ENCODE measurements around the gene CACNA1E. TPM values are rescaled to one million over a fixed set of nuclear protein-coding genes. Genes with fewer than 3 reads are reported as not detected.

The CACNA1E gene
- total and polyA plus RNA-seq, 2 of the 13 experiments (the other 11 are each of a cell fraction or from before 2014, with no cell fraction given) = not detected

DNA sequence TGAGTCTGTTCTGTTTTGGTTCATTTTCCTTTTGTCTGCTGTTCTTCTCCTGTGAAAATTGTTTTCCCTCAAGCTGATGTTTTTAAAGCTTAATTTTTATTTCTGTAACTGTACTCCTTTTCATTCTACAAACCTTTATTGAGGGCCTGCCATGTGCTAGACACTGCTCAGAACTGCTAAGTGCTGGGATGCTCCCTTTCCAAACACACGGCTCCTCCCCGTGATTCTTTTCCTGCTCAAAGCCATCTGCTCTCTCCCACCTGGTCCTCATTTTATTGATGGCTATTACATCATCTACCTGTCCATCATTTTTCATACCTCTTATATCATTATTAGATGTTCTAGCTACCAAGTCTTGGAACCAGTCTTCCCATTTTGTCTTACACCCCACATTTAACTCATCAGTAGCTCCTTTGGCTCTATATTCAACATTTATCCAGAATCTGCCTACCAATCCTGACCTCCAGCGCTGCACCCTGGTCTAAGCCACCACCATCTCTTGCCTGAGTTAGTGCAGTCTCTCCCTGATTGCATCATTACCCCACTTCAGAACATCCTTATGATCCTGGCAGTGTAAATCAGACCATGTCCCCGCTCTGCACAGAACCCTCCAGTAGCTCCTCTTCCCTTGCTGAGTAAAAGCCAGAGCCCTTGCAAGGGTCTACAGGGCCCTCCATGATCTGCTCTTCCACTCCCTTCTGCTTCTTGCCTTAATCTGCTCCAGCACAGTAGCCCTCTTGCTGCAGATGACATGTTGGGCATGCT is 118.1 kb downstream of the CACNA1E start (continued):
- TF ChIP-seq ATF7 (IDR thresholded peaks at IDR 0.05) (0 out of 2 replicates have a peak, but pooled peaks have one; percentile 20), ATF7 (CRISPR knock-in tag; IDR thresholded peaks at IDR 0.05) (no peak)

DNA sequence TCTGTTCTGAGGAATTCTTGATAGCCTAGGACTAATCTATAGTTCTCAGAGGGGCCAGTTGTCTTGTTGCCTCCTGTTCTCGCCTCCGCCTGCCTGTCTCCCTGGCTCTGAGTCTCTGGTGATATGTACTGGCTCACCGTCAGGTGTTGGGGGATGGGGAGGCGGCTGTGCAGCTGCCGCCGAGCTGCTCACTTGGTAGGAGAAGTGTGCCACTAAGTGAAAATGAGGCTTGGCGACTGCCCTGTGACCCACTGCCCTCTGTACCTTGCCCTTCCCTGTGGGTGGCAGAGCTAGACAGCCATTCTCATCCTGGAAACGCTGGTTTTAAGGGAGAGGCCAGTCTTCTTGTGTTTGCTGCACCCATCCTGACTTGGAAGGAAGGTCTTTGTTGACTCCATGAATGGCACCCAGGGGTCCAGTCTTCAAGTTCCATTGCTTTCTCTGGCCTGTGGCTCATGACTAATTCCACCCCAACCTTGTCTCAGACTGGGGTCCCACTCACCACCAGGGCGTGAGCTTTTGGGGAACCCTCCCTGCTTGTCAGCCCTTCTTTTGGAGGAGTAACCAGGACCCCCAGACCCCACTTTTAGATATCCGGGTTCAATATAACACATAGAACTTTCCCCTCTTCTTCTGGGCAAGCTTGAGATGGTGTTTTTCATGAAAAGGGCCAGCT is 120.6 kb downstream of the CACNA1E start:
- H3K27me3 ChIP-seq (ENCODE audit: control insufficient read depth in 1 of 2, insufficient read depth in 2 of 2, low read length in 2 of 2) = peaks cover 0 to 1% of the 10 kb centered on the region in 2 experiments; a peak in 2 of 5 replicates
- ATAC-seq = no peak
- H3K4me1 ChIP-seq (ENCODE audit: insufficient read depth, low read length) = no peaks in the 10 kb centered on the region
- no TSS peak for BruUV-seq (replicated peaks)
- H3K9me3 ChIP-seq (ENCODE audit: low read length) = no peaks in the 10 kb centered on the region
- intact Hi-C loops (cut with micrococcal nuclease; ENCODE audit: unreplicated experiment) = no loop called here
- CTCF ChIA-PET (ENCODE audit: low intra/inter-chr PET ratio, low total read pairs) = no interaction called here
- in situ Hi-C loops (cut with HindIII; ENCODE audit: extremely low pct_ligation_motif_present, low pct_unique_long_range_greater_than_20kb) = no loop called here
- no peaks in the 10 kb centered on the region for H3K79me2 ChIP-seq (ENCODE audit: insufficient read depth, low read length)
- FAIRE-seq = no peak
- WGBS (ENCODE audit: low lambda C conversion rate) = 38% methylated on average over 7 of the region's 10 CpGs
- no peak overlapping the region for H3K4me2 ChIP-seq (ENCODE audit: low read depth, low read length)
- POLR2A ChIA-PET = no interaction called here
- no peak overlapping the region for H3K9ac ChIP-seq (ENCODE audit: insufficient read depth, low read depth, low read length)
- no peak overlapping the region for H3K4me3 ChIP-seq (replicated peaks in 1 of 3; ENCODE audit: insufficient read depth in 1 of 3, low read depth in 2 of 3, low read length in 3 of 3)
- no peak for TF ChIP-seq HIVEP1 (CRISPR knock-in tag; IDR thresholded peaks at IDR 0.05)
- no peak for TF ChIP-seq E2F5 (CRISPR knock-in tag; conservative IDR thresholded peaks at IDR 0.05)
- TF ChIP-seq TBP (CRISPR knock-in tag; IDR thresholded peaks at IDR 0.05) = no peak
- no peak for TF ChIP-seq ZNF510 (CRISPR knock-in tag; IDR thresholded peaks at IDR 0.05; ENCODE audit: low read depth)
- TF ChIP-seq SRSF9 (IDR thresholded peaks at IDR 0.05; ENCODE audit: borderline replicate concordance, insufficient read depth, low read depth, low read length, poor library complexity, severe bottlenecking) = no peak
- TF ChIP-seq, protein P1, sequence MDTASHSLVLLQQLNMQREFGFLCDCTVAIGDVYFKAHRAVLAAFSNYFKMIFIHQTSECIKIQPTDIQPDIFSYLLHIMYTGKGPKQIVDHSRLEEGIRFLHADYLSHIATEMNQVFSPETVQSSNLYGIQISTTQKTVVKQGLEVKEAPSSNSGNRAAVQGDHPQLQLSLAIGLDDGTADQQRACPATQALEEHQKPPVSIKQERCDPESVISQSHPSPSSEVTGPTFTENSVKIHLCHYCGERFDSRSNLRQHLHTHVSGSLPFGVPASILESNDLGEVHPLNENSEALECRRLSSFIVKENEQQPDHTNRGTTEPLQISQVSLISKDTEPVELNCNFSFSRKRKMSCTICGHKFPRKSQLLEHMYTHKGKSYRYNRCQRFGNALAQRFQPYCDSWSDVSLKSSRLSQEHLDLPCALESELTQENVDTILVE (CRISPR knock-in tag; IDR thresholded peaks at IDR 0.05) = no peak
- DNase-seq (ENCODE audit: low spot score) = no peak
- no peak overlapping the region for H2AFZ ChIP-seq (ENCODE audit: low read length)
- H3K27ac ChIP-seq (ENCODE audit: extremely low read length, insufficient read depth, low read length) = no peak overlapping the region
- no peaks in the 10 kb centered on the region for H4K20me1 ChIP-seq (ENCODE audit: insufficient read depth, low read length)
- H3K36me3 ChIP-seq (replicated peaks in 1 of 2; ENCODE audit: control insufficient read depth in 1 of 2, insufficient read depth in 2 of 2, low read length in 2 of 2) = no peaks in the 10 kb centered on the region

Data from HepG2 (cell line).